ENCODE results near the gene IL1RAPL2. TPM values are rescaled to one million over a fixed set of nuclear protein-coding genes. Genes with fewer than 3 reads are reported as not detected.

The IL1RAPL2 gene
- total RNA-seq, 4 donors from 2014 or later = not detected

DNA sequence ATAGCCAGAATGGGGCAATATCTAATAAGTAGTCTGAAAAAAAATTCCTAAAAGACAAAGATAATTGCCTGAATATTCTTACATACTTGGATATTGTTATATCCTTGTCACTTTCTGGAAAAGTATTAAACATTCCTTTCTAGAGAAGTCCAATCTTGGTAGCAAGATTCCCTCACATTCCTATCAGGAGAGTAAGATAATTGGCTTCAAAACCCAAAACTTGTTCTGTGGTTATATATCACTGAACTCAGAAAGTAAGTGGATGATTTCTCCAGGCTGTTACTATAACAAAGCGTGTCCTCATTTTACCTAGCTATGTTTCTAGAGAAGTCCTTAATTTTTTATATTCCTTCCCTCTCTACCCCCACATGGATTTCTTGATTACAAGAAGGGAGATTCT lies 700.5 kb downstream of the IL1RAPL2 start:
- intact Hi-C loops (cut with DNase I) = no loop called here
- no peaks in the 10 kb centered on the region for H3K36me3 ChIP-seq
- TF ChIP-seq, protein P1, sequence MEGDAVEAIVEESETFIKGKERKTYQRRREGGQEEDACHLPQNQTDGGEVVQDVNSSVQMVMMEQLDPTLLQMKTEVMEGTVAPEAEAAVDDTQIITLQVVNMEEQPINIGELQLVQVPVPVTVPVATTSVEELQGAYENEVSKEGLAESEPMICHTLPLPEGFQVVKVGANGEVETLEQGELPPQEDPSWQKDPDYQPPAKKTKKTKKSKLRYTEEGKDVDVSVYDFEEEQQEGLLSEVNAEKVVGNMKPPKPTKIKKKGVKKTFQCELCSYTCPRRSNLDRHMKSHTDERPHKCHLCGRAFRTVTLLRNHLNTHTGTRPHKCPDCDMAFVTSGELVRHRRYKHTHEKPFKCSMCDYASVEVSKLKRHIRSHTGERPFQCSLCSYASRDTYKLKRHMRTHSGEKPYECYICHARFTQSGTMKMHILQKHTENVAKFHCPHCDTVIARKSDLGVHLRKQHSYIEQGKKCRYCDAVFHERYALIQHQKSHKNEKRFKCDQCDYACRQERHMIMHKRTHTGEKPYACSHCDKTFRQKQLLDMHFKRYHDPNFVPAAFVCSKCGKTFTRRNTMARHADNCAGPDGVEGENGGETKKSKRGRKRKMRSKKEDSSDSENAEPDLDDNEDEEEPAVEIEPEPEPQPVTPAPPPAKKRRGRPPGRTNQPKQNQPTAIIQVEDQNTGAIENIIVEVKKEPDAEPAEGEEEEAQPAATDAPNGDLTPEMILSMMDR (IDR thresholded peaks at IDR 0.05) = no peak
- no peak for TF ChIP-seq POLR2A (IDR thresholded peaks at IDR 0.05)
- peaks cover 6% of the 10 kb centered on the region for H3K27me3 ChIP-seq
- no peak overlapping the region for H3K4me3 ChIP-seq (replicated peaks in 1 of 3)
- DNase-seq = no peak
- no peaks in the 10 kb centered on the region for H3K9me3 ChIP-seq
- H3K27ac ChIP-seq = no peak overlapping the region
- H3K4me1 ChIP-seq = no peaks in the 10 kb centered on the region
- 80 to 81% methylated on average over 1 of the region's 1 CpG for WGBS, 2 donors

DNA sequence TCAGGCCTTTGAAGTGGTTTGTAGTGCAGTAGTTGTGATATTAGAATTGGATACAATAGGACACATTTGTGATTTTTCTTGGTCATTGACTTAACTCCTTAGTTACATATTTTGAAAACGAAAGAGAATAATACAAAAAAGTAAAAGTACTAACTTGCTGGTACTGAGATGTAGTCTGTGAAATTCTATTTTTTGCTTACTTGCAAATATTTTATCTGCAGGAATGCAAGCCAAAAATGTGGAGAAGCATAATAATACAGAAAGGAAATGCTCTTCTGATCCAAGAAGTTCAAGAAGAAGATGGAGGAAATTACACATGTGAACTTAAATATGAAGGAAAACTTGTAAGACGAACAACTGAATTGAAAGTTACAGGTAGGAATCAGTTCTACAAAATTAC lies 701.2 kb downstream of the IL1RAPL2 start:
- 78 to 92% methylated on average over 2 of the region's 2 CpGs for WGBS, 2 donors
- Histone ChIP-seq H3K9me3 (no peaks in the 10 kb centered on the region), H3K27ac (no peak overlapping the region), H3K36me3 (no peaks in the 10 kb centered on the region), H3K4me1 (no peaks in the 10 kb centered on the region), H3K27me3 (peaks cover 6% of the 10 kb centered on the region), H3K4me3 (replicated peaks in 1 of 3) (no peak overlapping the region)
- DNase-seq = no peak
- TF ChIP-seq, protein P1 (IDR thresholded peaks at IDR 0.05) = no peak
- TF ChIP-seq POLR2A (IDR thresholded peaks at IDR 0.05) = no peak
- intact Hi-C loops (cut with DNase I) = no loop called here

DNA sequence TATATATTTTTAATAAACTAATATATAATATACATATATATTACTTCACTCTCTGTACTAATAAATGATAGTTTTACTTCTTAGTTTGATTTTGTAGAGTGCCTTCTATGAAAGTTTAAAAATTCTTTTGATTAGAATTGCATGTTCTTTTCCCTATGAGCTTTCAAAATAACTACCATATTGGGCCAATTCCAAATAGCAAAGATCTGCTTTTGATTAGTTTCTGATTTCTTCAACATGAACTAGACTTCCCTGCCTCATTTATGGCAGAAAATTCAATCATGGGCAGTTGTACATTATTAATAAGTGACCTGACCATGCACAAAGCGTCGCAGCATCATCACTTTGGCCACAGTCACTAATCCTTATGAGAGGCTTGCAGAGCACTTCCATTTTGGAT lies 703.4 kb downstream of the IL1RAPL2 start:
- H3K4me1 ChIP-seq = no peaks in the 10 kb centered on the region
- intact Hi-C loops (cut with DNase I) = no loop called here
- no peaks in the 10 kb centered on the region for H3K36me3 ChIP-seq
- H3K27ac ChIP-seq = no peak overlapping the region
- H3K9me3 ChIP-seq = no peaks in the 10 kb centered on the region
- peaks cover 6% of the 10 kb centered on the region for H3K27me3 ChIP-seq
- TF ChIP-seq POLR2A (IDR thresholded peaks at IDR 0.05) = no peak
- TF ChIP-seq, protein P1 (IDR thresholded peaks at IDR 0.05) = no peak
- DNase-seq = no peak
- H3K4me3 ChIP-seq (replicated peaks in 1 of 3) = no peak overlapping the region
- WGBS, 2 donors = 93 to 94% methylated on average over 2 of the region's 2 CpGs

DNA sequence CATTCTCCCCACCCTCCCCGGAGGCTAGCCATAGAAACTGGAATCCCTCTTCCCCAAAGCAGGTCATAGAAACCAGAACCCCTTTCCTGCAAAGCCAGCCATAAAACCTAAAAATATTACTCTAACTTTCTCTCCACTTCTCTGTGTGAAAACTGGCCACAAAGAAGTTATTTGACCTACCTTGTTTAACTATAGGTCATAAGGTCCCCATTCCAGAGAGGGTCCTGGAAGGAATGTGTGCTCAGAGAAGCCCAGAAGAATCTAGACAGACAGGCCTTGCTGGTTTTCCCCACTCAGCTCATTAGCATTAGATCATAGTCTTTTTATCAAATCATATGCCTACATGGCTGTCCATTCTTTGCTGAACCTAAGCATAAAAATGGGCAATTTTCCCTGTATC lies 707.3 kb downstream of the IL1RAPL2 start:
- H3K27ac ChIP-seq = no peak overlapping the region
- 46 to 90% methylated on average over 1 of the region's 1 CpG for WGBS, 2 donors
- TF ChIP-seq POLR2A (IDR thresholded peaks at IDR 0.05) = no peak
- TF ChIP-seq, protein P1 (IDR thresholded peaks at IDR 0.05) = no peak

DNA sequence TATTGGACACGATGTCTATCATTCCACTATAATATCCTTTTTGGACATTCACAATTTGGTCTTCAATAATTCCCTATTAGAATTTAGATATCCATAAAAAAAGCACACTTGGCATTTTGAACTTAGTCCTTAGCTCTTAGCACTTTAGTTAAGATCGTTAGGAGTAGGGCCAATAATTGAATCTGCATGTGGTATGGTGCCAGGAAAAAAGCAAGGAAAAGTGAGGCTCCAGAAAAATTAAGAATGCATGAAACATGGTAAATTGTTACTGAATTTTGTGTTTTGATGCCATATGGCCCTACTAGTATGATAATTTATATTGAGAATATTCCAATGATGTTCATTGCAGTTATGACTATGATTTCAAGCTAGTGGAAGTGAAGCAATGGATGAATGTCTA lies 708.1 kb downstream of the IL1RAPL2 start:
- H3K4me3 ChIP-seq (replicated peaks in 1 of 3) = no peak overlapping the region
- H3K36me3 ChIP-seq = no peaks in the 10 kb centered on the region
- intact Hi-C loops (cut with DNase I) = no loop called here
- H3K9me3 ChIP-seq = no peaks in the 10 kb centered on the region
- no peaks in the 10 kb centered on the region for H3K4me1 ChIP-seq
- no peak for DNase-seq
- TF ChIP-seq, protein P1 (IDR thresholded peaks at IDR 0.05) = no peak
- no peak for TF ChIP-seq POLR2A (IDR thresholded peaks at IDR 0.05)
- WGBS, 2 donors = 90 to 91% methylated on average over 2 of the region's 2 CpGs
- peaks cover 6% of the 10 kb centered on the region for H3K27me3 ChIP-seq
- H3K27ac ChIP-seq = no peak overlapping the region

More for the DNA sequence above, 707.3 kb downstream of the IL1RAPL2 start:
- intact Hi-C loops (cut with DNase I) = no loop called here
- Histone ChIP-seq H3K4me3 (replicated peaks in 1 of 3) (no peak overlapping the region), H3K9me3 (no peaks in the 10 kb centered on the region), H3K27me3 (peaks cover 6% of the 10 kb centered on the region), H3K4me1 (no peaks in the 10 kb centered on the region), H3K36me3 (no peaks in the 10 kb centered on the region)
- DNase-seq = no peak

Data from thyroid gland (tissue), 4 donors.